Ovary (tissue), 3 donors: ENCODE data around the gene SPRED1.

Experiments
- POLR2A ChIP-seq: fragments of 450-650 bp; IDR thresholded peaks from one replicate; pipeline ENCODE4 v1.6.1; 2017; ENCODE audit warnings: antibody characterized with exemption, mild to moderate bottlenecking, moderate library complexity
- TF ChIP-seq, protein P1 (sequence below), 3 donors: fragments of 450-650 bp in 2 of 3; fragments of 200-600 bp in 1 of 3; IDR thresholded peaks; one replicate each; pipeline versions ENCODE4 v1.5.1 to v1.8.0; 2016 to 2022; ENCODE audit warnings: antibody characterized with exemption in 3 of 3, mild to moderate bottlenecking in 1 of 3
- donor health status: DM: no; HTN: no; CAD: no.

DNA sequence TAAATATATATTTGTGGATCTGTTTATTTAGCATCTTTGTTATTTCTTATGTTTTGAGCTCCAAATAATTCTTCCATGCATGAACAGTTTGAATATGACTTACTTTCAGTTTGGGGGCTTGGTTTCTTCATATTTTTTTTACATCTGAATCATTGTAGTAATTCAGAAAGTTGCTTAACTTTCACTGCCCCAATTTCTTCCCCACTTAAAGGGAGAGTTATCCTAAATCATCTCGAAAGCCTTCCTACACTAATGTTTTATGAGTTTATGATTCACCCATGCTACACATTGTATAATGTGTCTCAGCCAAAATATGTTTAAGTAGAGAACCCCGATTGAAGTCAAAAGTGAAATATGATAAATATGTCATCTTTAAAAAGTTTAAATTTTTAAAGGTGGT lies 47.8 kb downstream of the SPRED1 start:
- TF ChIP-seq, protein P1, sequence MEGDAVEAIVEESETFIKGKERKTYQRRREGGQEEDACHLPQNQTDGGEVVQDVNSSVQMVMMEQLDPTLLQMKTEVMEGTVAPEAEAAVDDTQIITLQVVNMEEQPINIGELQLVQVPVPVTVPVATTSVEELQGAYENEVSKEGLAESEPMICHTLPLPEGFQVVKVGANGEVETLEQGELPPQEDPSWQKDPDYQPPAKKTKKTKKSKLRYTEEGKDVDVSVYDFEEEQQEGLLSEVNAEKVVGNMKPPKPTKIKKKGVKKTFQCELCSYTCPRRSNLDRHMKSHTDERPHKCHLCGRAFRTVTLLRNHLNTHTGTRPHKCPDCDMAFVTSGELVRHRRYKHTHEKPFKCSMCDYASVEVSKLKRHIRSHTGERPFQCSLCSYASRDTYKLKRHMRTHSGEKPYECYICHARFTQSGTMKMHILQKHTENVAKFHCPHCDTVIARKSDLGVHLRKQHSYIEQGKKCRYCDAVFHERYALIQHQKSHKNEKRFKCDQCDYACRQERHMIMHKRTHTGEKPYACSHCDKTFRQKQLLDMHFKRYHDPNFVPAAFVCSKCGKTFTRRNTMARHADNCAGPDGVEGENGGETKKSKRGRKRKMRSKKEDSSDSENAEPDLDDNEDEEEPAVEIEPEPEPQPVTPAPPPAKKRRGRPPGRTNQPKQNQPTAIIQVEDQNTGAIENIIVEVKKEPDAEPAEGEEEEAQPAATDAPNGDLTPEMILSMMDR (IDR thresholded peaks at IDR 0.05) = no peak
- no peak for TF ChIP-seq POLR2A
